ENCODE measurements around the gene EEF1AKMT4.

DNA sequence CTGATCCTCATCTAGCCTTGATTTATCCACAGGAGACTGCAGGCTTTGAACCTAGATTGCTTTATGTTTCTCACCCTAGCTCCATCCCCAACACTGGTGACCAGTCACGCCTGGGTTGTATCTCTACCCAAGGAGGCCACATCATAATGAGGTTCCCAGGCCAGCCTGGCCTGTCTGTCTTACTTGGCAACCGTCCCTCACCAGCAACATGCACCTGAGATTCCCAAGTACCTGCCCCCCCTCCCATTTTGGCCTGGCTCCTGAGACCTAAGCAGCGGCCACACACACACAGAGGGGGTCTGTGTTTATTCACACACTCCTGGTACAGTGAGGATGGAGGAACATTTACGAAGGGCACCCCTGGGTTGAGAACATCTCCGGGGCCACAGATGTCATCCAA lies 9.5 kb downstream of the EEF1AKMT4 start:
- TF ChIP-seq, protein P1, sequence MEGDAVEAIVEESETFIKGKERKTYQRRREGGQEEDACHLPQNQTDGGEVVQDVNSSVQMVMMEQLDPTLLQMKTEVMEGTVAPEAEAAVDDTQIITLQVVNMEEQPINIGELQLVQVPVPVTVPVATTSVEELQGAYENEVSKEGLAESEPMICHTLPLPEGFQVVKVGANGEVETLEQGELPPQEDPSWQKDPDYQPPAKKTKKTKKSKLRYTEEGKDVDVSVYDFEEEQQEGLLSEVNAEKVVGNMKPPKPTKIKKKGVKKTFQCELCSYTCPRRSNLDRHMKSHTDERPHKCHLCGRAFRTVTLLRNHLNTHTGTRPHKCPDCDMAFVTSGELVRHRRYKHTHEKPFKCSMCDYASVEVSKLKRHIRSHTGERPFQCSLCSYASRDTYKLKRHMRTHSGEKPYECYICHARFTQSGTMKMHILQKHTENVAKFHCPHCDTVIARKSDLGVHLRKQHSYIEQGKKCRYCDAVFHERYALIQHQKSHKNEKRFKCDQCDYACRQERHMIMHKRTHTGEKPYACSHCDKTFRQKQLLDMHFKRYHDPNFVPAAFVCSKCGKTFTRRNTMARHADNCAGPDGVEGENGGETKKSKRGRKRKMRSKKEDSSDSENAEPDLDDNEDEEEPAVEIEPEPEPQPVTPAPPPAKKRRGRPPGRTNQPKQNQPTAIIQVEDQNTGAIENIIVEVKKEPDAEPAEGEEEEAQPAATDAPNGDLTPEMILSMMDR (conservative IDR thresholded peaks at IDR 0.05; ENCODE audit: low read length): no peak
- TF ChIP-seq EZH2phosphoT487 (IDR thresholded peaks at IDR 0.05; ENCODE audit: borderline replicate concordance): no peak

All from Loucy (cell line).